Choroid plexus epithelial cell (primary cell): Measurements from ENCODE around the gene CELF4.

Experiments
- DNase-seq: peaks from one replicate; pipeline ENCODE4 v3.0.0-alpha.2; 2010; ENCODE audit warnings: low read depth
- H3K4me3 ChIP-seq: 2 replicates; pipeline ENCODE4 v1.5.1; 2011; ENCODE audit warnings: low read depth, mild to moderate bottlenecking, control low read depth, low read length, moderate library complexity
- CTCF ChIP-seq: conservative IDR thresholded peaks from 2 replicates; pipeline ENCODE4 v1.5.1; 2011; ENCODE audit warnings: low read depth, mild to moderate bottlenecking, control low read depth, inconsistent platforms, low read length, moderate library complexity

The CELF4 gene

GRCh38 chr18:37414816-37415215 lies 150.8 kb downstream of the CELF4 start:
- H3K4me3 ChIP-seq: no peak overlapping the region
- no peak for TF ChIP-seq CTCF
- no peak for DNase-seq

DNA sequence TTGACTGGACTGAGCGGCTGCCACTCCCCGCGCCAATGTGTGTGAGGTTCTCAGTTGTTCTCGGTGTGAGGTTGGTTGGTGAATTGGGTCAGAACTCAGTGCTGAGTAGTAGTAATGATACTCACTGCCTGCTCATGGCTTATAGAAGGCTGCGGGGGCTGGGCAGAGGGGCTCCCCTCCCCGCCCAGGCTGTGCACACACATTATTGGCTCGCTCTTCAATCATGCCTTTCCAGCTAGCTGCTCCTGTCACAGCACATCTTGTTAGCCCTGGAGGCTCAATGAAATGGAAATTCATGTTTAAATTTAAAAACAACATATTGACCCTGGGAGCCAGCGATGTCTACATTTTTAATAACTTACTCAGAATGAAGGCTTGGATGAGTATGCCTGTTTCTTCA lies 152.8 kb downstream of the CELF4 start:
- no peak for TF ChIP-seq CTCF
- H3K4me3 ChIP-seq: no peak overlapping the region
- no peak for DNase-seq

- H3K4me3 ChIP-seq: no peak overlapping the region
- TF ChIP-seq CTCF: no peak
- DNase-seq: no peak
These were observed 153.3 kb downstream of the CELF4 start for GRCh38 chr18:37412333-37412732.

GRCh38 chr18:37409878-37410277 lies 155.7 kb downstream of the CELF4 start:
- TF ChIP-seq CTCF: no peak
- DNase-seq: no peak
- no peak overlapping the region for H3K4me3 ChIP-seq

GRCh38 chr18:37408676-37409265 lies 156.8 kb downstream of the CELF4 start:
- H3K4me3 ChIP-seq: no peak overlapping the region
- no peak for TF ChIP-seq CTCF
- DNase-seq: no peak

- H3K4me3 ChIP-seq: no peak overlapping the region
- no peak for TF ChIP-seq CTCF
- DNase-seq: no peak
These were observed 158.0 kb downstream of the CELF4 start for GRCh38 chr18:37407571-37407970.

- no peak for TF ChIP-seq CTCF
- no peak for DNase-seq
- H3K4me3 ChIP-seq: no peak overlapping the region
These were observed 159.8 kb downstream of the CELF4 start for GRCh38 chr18:37405772-37406171.
